ENCODE measurements around the gene TRPV3. TPM values are rescaled to one million over a fixed set of nuclear protein-coding genes. Genes with fewer than 3 reads are reported as not detected.

Gene TRPV3
- total RNA-seq, 6 experiments from 2014 or later, result 0.12 to 2.1 (median 0.37) TPM; not detected in 1

DNA sequence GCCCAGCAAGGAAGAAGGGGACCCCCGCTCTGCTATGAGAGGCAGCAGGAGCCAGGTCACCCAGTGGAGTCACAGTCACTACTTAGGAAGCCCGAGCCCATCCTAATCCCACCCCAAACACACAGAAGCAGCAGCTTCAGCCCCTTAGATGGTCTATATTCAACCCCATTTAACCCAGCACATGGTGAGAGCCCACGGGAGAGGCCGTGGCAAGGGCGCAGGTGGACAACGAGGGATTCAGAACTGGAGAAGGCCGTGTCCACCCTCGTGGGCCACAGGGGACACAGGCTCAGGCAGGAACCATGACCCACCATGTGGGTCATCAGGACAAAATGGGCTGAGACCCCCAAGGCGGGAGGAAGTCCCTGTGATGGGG lies 1.6 kb upstream of the TRPV3 start:
- TF ChIP-seq POLR2A (IDR thresholded peaks at IDR 0.05) (no peak), CTCF (IDR thresholded peaks at IDR 0.05) (no peak)
- no peak overlapping the region for H3K27ac ChIP-seq
- no peak for ATAC-seq
- no peaks in the 10 kb centered on the region for H3K36me3 ChIP-seq
- H3K27me3 ChIP-seq, result no peaks in the 10 kb centered on the region
- intact Hi-C loops (cut with DNase I), result no loop called here
- DNase-seq, result no peak
- peaks cover 0 to 20% (median 4%) of the 10 kb centered on the region in 4 donors for H3K4me1 ChIP-seq
- no peaks in the 10 kb centered on the region for H3K9me3 ChIP-seq
- 67% methylated on average over 1 of the region's 9 CpGs for WGBS (ENCODE audit: insufficient coverage, low coverage, low lambda C conversion rate, missing lambda C conversion rate)
- H3K4me3 ChIP-seq, result no peak overlapping the region

DNA sequence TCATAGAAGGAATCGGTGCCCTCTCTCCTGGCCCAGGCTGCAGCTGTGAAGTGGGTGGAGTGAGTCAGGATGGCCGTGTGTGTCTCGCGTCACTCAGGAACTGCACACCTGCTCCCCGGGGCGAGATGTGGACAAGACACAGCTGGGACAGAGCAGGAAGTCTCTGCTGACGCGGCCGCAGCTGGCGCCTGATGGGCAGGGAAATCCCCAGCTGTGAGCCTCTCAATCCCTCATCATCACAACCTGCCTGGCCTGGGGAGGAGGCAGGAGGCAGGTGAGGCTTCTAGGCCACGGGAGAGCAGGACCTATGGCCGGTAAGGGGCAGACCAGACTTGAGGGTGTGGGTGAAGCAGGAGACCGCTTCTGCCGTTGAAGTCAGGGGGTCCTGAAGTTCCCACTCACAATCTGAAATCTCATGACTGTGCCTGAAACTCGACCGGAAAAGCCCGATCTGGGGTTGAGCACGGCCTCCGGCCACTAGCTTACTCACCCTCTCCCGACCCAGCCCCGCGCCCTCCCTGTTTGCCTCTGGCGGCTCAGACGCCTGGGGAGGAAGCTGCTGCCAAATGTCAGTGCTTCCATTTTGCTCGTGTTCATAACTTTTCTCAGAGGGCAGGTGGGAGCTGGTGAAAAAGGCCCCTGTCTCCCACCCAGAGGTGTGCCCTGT lies 1.1 kb upstream of the TRPV3 start:
- peak in 1 of 4 donors; percentile 43 for ATAC-seq
- intact Hi-C loops (cut with DNase I), result no loop called here
- Histone ChIP-seq H3K9me3 (no peaks in the 10 kb centered on the region), H3K27ac (no peak overlapping the region), H3K36me3 (no peaks in the 10 kb centered on the region), H3K4me3 (no peak overlapping the region), H3K27me3 (no peaks in the 10 kb centered on the region), H3K4me1 (peaks cover 0 to 20% (median 4%) of the 10 kb centered on the region in 4 donors)
- 39% methylated on average over 3 of the region's 25 CpGs for whole genome bisulfite sequencing (ENCODE audit: insufficient coverage, low coverage, low lambda C conversion rate, missing lambda C conversion rate)
- peak in 2 of 3 donors; percentile 52 to 54 for DNase-seq
- TF ChIP-seq CTCF (IDR thresholded peaks at IDR 0.05) (no peak), POLR2A (IDR thresholded peaks at IDR 0.05) (no peak)

DNA sequence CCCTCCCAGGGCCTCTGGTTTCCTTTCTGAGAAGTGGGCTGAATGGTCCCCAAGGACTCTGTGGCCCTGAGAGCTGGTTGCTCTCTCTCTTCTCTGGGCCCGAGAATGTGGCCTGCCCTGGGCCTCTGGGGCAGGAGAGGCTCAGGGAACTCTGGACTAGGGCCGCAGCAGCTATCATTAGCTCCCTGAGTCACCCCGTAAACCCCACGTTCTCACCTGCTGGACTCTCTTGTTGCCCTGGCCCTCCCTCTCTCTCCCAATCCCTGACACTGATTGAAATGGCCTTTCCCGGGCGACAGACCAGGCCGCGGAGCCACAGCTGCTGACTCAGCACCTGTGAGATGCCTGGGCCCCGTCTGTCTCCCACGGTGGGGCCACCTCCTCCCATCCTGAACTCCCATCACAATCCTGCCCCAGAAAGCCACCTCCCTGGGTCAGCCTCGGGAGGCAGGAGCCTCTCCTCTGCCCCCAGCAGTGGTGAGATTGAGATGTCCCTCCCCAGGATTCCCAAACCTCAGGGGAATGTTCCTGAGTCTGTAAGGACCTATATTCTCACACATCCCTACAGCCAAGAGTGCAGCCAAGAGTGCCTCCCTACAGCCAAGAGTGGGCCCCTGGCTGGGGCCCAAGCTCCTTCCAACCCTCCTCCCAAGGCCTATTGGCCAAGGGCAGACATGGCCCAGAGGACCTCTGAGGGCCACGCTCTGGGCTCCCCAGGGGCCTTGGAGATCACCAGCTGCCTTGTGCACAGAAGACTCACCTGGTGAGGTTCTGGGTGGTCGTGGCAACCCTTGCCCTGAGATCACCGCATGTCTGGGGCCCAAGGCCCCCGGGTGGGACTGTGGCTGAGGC lies 470 bp downstream of the TRPV3 start:
- Histone ChIP-seq H3K9me3 (no peaks in the 10 kb centered on the region), H3K4me3 (no peak overlapping the region), H3K27me3 (no peaks in the 10 kb centered on the region), H3K4me1 (peaks cover 0 to 6% (median 0%) of the 10 kb centered on the region in 4 donors), H3K36me3 (no peaks in the 10 kb centered on the region), H3K27ac (no peak overlapping the region)
- TF ChIP-seq POLR2A (IDR thresholded peaks at IDR 0.05) (no peak), CTCF (IDR thresholded peaks at IDR 0.05) (no peak)
- intact Hi-C loops (cut with DNase I), result no loop called here
- ATAC-seq (peak in 2 of 4 donors; percentile 16 to 31), DNase-seq (no peak)
- WGBS (ENCODE audit: insufficient coverage, low coverage, low lambda C conversion rate, missing lambda C conversion rate), result 51% methylated on average over 2 of the region's 15 CpGs

DNA sequence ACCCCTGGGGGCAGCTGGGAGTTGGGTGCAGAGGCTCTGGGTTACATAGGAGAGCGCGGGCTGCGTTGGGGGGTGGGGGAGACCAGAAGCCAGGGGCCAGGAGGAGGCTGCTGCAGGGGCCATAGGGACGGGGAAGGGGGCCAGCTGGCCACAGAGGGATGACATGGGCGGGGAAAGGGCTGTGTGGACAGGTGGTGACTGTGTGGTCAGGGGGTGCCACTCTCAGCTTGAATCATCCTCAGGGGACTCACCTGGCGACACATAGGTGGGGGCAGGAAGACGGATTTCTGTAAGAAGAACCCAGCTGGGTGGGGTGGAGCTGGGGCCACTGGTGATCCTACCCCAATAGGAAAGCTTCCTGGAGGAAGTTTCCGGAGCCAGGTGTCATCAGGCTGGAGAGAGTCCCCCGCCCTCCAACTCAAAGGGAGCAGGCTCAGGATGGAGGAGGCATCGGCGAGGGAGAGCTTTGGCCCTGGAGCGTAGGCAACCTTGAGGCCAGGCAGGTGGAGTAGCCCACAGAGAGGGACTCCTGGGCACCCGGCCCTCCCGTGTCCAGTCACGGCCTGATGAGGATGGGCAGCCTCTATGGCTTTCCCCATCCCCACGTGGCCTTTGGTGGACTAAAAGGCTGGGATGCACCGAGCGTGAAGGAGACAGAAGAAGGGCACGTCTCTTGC lies 1.2 kb downstream of the TRPV3 start:
- no peak for ATAC-seq
- Histone ChIP-seq H3K4me3 (no peak overlapping the region), H3K27me3 (no peaks in the 10 kb centered on the region), H3K27ac (no peak overlapping the region), H3K4me1 (no peaks in the 10 kb centered on the region), H3K36me3 (no peaks in the 10 kb centered on the region), H3K9me3 (no peaks in the 10 kb centered on the region)
- WGBS (ENCODE audit: insufficient coverage, low coverage, low lambda C conversion rate, missing lambda C conversion rate), result 90% methylated on average over 2 of the region's 19 CpGs
- no peak for TF ChIP-seq CTCF (IDR thresholded peaks at IDR 0.05)
- TF ChIP-seq POLR2A (IDR thresholded peaks at IDR 0.05), result no peak
- intact Hi-C loops (cut with DNase I), result no loop called here
- no peak for DNase-seq
